ENCODE data around the gene PRSS33.

Gene PRSS33

GRCh38 chr16:2739625-2740430 lies 47.5 kb downstream of the PRSS33 start:
- TF ChIP-seq CTCF (IDR thresholded peaks at IDR 0.05; ENCODE audit: borderline replicate concordance, insufficient read depth, low read depth, low read length): no peak
- no peak overlapping the region for H3K4me3 ChIP-seq (ENCODE audit: low read depth, low read length)

GRCh38 chr16:2738615-2739014 lies 48.7 kb downstream of the PRSS33 start:
- no peak for TF ChIP-seq CTCF (IDR thresholded peaks at IDR 0.05; ENCODE audit: borderline replicate concordance, insufficient read depth, low read depth, low read length)
- H3K4me3 ChIP-seq (ENCODE audit: low read depth, low read length): no peak overlapping the region

GRCh38 chr16:2737895-2738418 lies 49.4 kb downstream of the PRSS33 start:
- no peak for TF ChIP-seq CTCF (IDR thresholded peaks at IDR 0.05; ENCODE audit: borderline replicate concordance, insufficient read depth, low read depth, low read length)

GRCh38 chr16:2737238-2737605 lies 50.1 kb downstream of the PRSS33 start:
- H3K4me3 ChIP-seq (ENCODE audit: low read depth, low read length): no peak overlapping the region
- TF ChIP-seq CTCF (IDR thresholded peaks at IDR 0.05; ENCODE audit: borderline replicate concordance, insufficient read depth, low read depth, low read length): no peak

More at GRCh38 chr16:2737895-2738418, 49.4 kb downstream of the PRSS33 start:
- H3K4me3 ChIP-seq (ENCODE audit: low read depth, low read length): no peak overlapping the region

- no peak for TF ChIP-seq CTCF (IDR thresholded peaks at IDR 0.05; ENCODE audit: borderline replicate concordance, insufficient read depth, low read depth, low read length)
- H3K4me3 ChIP-seq (ENCODE audit: low read depth, low read length): no peak overlapping the region
These were observed 50.7 kb downstream of the PRSS33 start for GRCh38 chr16:2736476-2737237.

- no peak for TF ChIP-seq CTCF (IDR thresholded peaks at IDR 0.05; ENCODE audit: borderline replicate concordance, insufficient read depth, low read depth, low read length)
These were observed 52.4 kb downstream of the PRSS33 start for GRCh38 chr16:2734844-2735515.

More at GRCh38 chr16:2734844-2735515, 52.4 kb downstream of the PRSS33 start:
- no peak overlapping the region for H3K4me3 ChIP-seq (ENCODE audit: low read depth, low read length)

Measured in GM12875 (cell line).